OCI-LY7 (cell line): ENCODE results near the gene STK33. TPM values are rescaled to one million over a fixed set of nuclear protein-coding genes. Genes with fewer than 3 reads are reported as not detected.

Experiments
- BruUV-seq: library from RNA; stranded (reverse); fragments of 400-500 nt; replicated peaks from 2 replicates; lab custom pipeline; 2021; lab: Mats Ljungman, UMichigan
- CTCF ChIA-PET: fragments of 300-600 bp; sonication (Branson Sonifier 250); formaldehyde crosslinking; loops from one replicate; lab custom pipeline; 2022; ENCODE audit warnings: antibody characterized with exemption; ENCODE audit not compliant: unreplicated experiment; lab: Charles Lee
- POLR2A ChIA-PET: fragments of 300-600 bp; sonication (Branson Sonifier 250); formaldehyde crosslinking; loops from one replicate; lab custom pipeline; 2022; ENCODE audit warnings: antibody characterized with exemption; lab: Charles Lee
- DNase-seq: peaks from one replicate; pipeline ENCODE4 v3.0.0-alpha.2; 2015; ENCODE audit warnings: low spot score
- H2AFZ ChIP-seq: fragments of 200-600 bp; sonication (generic), shearing (Covaris generic); 2 replicates; pipeline ENCODE4 v1.6.1; 2014; ENCODE audit warnings: mild to moderate bottlenecking, antibody characterized with exemption, low read length, moderate library complexity
- H3K27ac ChIP-seq: fragments of 200-600 bp; sonication (generic); 2 replicates; pipeline ENCODE4 v1.5.1; 2014; ENCODE audit warnings: mixed run types, low read depth, mild to moderate bottlenecking, moderate library complexity, low read length, inconsistent platforms; ENCODE audit not compliant: poor library complexity, severe bottlenecking
- H3K36me3 ChIP-seq: fragments of 200-600 bp; sonication (generic); 2 replicates; pipeline ENCODE4 v1.6.1; 2014; ENCODE audit warnings: mild to moderate bottlenecking, antibody characterized with exemption, low read length, moderate library complexity, mixed read lengths; ENCODE audit not compliant: insufficient read depth
- H3K4me1 ChIP-seq: fragments of 200-600 bp; sonication (generic); 2 replicates; pipeline ENCODE4 v1.5.1; 2014; ENCODE audit warnings: mild to moderate bottlenecking, low read length; ENCODE audit not compliant: insufficient read depth, poor library complexity, severe bottlenecking
- H3K4me2 ChIP-seq: fragments of 200-600 bp; sonication (generic); 2 replicates; pipeline ENCODE4 v1.6.1; 2014; ENCODE audit warnings: mild to moderate bottlenecking, low read length
- H3K4me3 ChIP-seq: fragments of 200-600 bp; sonication (generic); 2 replicates; pipeline ENCODE4 v1.5.1; 2014; ENCODE audit warnings: mild to moderate bottlenecking, low read depth, low read length; ENCODE audit not compliant: poor library complexity, severe bottlenecking
- H3K79me2 ChIP-seq: fragments of 200-600 bp; sonication (generic); 2 replicates; pipeline ENCODE4 v1.6.1; 2016; ENCODE audit warnings: low read depth, mild to moderate bottlenecking, low read length, moderate library complexity, mixed read lengths; ENCODE audit not compliant: insufficient read depth
- H3K9me2 ChIP-seq: fragments of 200-600 bp; sonication (generic); 2 replicates; pipeline ENCODE4 v1.6.1; 2016; ENCODE audit warnings: mild to moderate bottlenecking, low read length, mixed read lengths; ENCODE audit not compliant: insufficient read depth
- H3K9me3 ChIP-seq: fragments of 200-600 bp; sonication (generic); 2 replicates; pipeline ENCODE4 v1.6.1; 2014; ENCODE audit warnings: mild to moderate bottlenecking, mixed run types, low read length, mixed read lengths
- H4K20me1 ChIP-seq: fragments of 200-600 bp; sonication (generic); 2 replicates; pipeline ENCODE4 v1.6.1; 2014; ENCODE audit warnings: mild to moderate bottlenecking, antibody characterized with exemption, low read length, moderate library complexity, mixed read lengths; ENCODE audit not compliant: insufficient read depth
- EZH2phosphoT487 ChIP-seq: fragments of 200-600 bp; sonication (generic); IDR thresholded peaks from 2 replicates; pipeline ENCODE4 v1.6.1; 2018; ENCODE audit warnings: low read depth, borderline replicate concordance, mild to moderate bottlenecking, mixed run types, antibody characterized with exemption, low read length, moderate library complexity, mixed read lengths
- intact Hi-C: fragments of 100-400 bp; cut with micrococcal nuclease; formaldehyde crosslinking; loops from one replicate; pipeline ENCODE4 v1.10.0; 2022; ENCODE audit not compliant: unreplicated experiment
- total RNA-seq, 2 experiments: library from RNA; depleted of rRNA in 1 of 2; stranded (reverse); fragments of >200 nt in 1 of 2; shearing (Covaris generic) in 1 of 2; gene quantifications; 2 replicates each; pipeline ENCODE4 v1.2.3, GENCODE V29; 2014 to 2022
- TF ChIP-seq, protein P1 (sequence below): fragments of 200-600 bp; sonication (generic); conservative IDR thresholded peaks from 2 replicates; pipeline ENCODE4 v1.5.1; 2014; ENCODE audit warnings: mild to moderate bottlenecking, antibody characterized with exemption, low read length, moderate library complexity, mixed read lengths

The STK33 gene
- total RNA-seq, 2 experiments from 2014 or later: 0.73 TPM; not detected in 1

DNA sequence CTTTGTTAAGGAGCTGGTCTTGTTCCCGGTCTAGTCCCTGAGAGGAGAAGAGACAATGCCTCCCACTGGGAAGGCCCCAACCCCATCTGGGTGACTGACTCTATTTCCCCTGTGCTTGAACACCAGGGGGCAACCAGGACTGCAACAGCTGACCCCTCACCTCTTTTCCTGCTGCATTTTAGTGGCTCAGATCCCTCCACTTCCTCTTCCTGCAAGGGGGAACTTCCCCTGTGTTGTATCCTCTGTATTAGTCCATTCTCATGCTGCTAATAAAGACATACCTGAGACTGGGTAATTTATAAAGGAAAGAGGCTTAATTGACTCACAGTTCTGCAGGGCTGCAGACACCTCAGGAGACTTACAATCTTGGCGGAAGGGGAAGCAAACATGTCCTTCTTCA lies 246.1 kb downstream of the STK33 start:
- Histone ChIP-seq H4K20me1 (no peaks in the 10 kb centered on the region), H3K27ac (no peak overlapping the region), H3K4me3 (no peak overlapping the region), H3K9me2 (no peaks in the 10 kb centered on the region), H3K4me1 (no peaks in the 10 kb centered on the region), H2AFZ (no peak overlapping the region), H3K79me2 (no peaks in the 10 kb centered on the region), H3K4me2 (no peak overlapping the region), H3K9me3 (no peaks in the 10 kb centered on the region), H3K36me3 (no peaks in the 10 kb centered on the region)
- BruUV-seq: no TSS peak
- ChIA-PET CTCF (no interaction called here), POLR2A (no interaction called here)
- TF ChIP-seq EZH2phosphoT487: no peak
- TF ChIP-seq, protein P1, sequence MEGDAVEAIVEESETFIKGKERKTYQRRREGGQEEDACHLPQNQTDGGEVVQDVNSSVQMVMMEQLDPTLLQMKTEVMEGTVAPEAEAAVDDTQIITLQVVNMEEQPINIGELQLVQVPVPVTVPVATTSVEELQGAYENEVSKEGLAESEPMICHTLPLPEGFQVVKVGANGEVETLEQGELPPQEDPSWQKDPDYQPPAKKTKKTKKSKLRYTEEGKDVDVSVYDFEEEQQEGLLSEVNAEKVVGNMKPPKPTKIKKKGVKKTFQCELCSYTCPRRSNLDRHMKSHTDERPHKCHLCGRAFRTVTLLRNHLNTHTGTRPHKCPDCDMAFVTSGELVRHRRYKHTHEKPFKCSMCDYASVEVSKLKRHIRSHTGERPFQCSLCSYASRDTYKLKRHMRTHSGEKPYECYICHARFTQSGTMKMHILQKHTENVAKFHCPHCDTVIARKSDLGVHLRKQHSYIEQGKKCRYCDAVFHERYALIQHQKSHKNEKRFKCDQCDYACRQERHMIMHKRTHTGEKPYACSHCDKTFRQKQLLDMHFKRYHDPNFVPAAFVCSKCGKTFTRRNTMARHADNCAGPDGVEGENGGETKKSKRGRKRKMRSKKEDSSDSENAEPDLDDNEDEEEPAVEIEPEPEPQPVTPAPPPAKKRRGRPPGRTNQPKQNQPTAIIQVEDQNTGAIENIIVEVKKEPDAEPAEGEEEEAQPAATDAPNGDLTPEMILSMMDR: no peak
- no peak for DNase-seq
- intact Hi-C loops: no loop called here

DNA sequence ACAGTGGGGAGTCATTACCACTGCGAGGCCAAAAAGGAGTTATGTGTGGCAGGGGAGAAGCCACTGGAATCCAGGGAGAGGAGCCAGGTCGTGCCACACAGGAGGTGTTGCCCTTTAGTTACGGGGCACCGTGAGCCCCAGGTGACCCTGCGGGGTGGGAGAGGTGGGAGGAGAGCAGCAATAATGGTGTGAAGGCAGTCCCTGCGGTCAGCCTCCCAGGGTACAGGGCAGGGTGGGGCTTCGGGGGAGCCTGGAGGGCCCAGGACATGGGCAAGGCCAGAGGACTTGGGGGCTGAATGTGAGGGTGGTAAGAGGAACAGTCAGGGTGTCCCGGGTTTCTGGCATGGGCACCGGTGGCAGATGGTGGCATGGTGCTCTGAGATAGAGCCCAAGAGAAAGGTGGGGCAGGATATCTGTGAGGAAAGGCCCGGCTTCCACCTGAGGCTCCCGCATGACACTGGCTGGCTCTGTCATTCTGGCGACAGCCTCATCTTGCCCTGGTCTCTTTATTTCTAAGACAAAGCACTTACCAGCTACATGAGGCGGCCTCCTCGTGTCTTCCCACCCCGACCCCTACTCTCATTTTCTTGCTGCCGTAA lies 247.8 kb downstream of the STK33 start:
- H3K9me3 ChIP-seq: no peaks in the 10 kb centered on the region
- H3K27ac ChIP-seq: no peak overlapping the region
- no peaks in the 10 kb centered on the region for H3K79me2 ChIP-seq
- ChIA-PET POLR2A (interaction anchor here (0.6 kb wide), 1 partner anchor 710 kb away, joined by 3 read pairs; no protein-coding TSS in a partner anchor), CTCF (no interaction called here)
- TF ChIP-seq EZH2phosphoT487: no peak
- TF ChIP-seq, protein P1: no peak
- BruUV-seq: no TSS peak
- no peak overlapping the region for H2AFZ ChIP-seq
- H4K20me1 ChIP-seq: no peaks in the 10 kb centered on the region
- no peaks in the 10 kb centered on the region for H3K9me2 ChIP-seq
- no peak for DNase-seq
- no peak overlapping the region for H3K4me2 ChIP-seq
- H3K4me3 ChIP-seq: no peak overlapping the region
- no peaks in the 10 kb centered on the region for H3K4me1 ChIP-seq
- intact Hi-C loops: no loop called here
- H3K36me3 ChIP-seq: no peaks in the 10 kb centered on the region

DNA sequence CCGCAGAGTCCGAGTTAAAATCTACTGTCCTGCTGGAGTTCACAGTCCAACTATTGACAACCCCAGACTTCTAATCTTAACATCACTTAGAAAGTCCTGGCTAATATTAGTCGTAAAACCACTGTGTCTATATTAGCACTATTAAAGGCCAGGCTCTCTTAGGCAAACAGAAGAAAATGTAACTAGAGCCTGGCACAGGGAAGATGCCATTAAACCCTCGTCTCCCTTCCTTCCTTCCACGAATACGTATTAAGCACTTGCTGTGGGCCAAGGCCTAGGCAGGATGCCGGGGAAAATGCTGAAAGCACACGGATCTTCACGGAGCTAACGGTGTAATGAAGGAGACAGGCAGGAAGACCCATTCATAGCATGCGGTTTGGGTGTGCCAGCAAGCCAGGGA lies 248.8 kb downstream of the STK33 start:
- no peaks in the 10 kb centered on the region for H3K79me2 ChIP-seq
- H3K4me1 ChIP-seq: no peaks in the 10 kb centered on the region
- DNase-seq: no peak
- TF ChIP-seq, protein P1: no peak
- TF ChIP-seq EZH2phosphoT487: no peak
- H3K27ac ChIP-seq: no peak overlapping the region
- H3K9me3 ChIP-seq: no peaks in the 10 kb centered on the region
- no peak overlapping the region for H3K4me2 ChIP-seq
- H3K36me3 ChIP-seq: no peaks in the 10 kb centered on the region
- no peaks in the 10 kb centered on the region for H4K20me1 ChIP-seq
- ChIA-PET CTCF (no interaction called here), POLR2A (no interaction called here)
- no peaks in the 10 kb centered on the region for H3K9me2 ChIP-seq
- no peak overlapping the region for H3K4me3 ChIP-seq
- intact Hi-C loops: no loop called here
- H2AFZ ChIP-seq: no peak overlapping the region
- BruUV-seq: no TSS peak
